Gastrocnemius medialis (tissue), 4 donors: ENCODE measurements around the gene GFOD1. TPM values are rescaled to one million over a fixed set of nuclear protein-coding genes. Genes with fewer than 3 reads are reported as not detected.
"Not testable (repeated sequence)": the region's sequence is repeated elsewhere in the genome, so short reads cannot be mapped to it uniquely, and the experiment has no call there.

ENCODE experiments used
- ATAC-seq, 2 donors: fragments of 150-250 bp; one replicate each; pipeline ENCODE4 v1.9.1; 2016
- DNase-seq, 2 donors: peaks; one replicate each; pipeline ENCODE4 v3.0.0-alpha.2; 2019
- H3K27ac ChIP-seq, 4 donors: fragments of 200-600 bp; sonication (generic); 1 replicate in 1 of 4; 2 replicates in 3 of 4; pipeline ENCODE4 v1.5.1; 2016 to 2018; ENCODE audit warnings: mild to moderate bottlenecking in 2 of 4, moderate library complexity in 1 of 4
- H3K27me3 ChIP-seq, 3 donors: fragments of 200-600 bp; sonication (generic) in 2 of 3; 1 replicate in 1 of 3; 2 replicates in 2 of 3; pipeline versions ENCODE4 v1.5.1 to v1.6.0; 2016 to 2019; ENCODE audit warnings: mild to moderate bottlenecking in 1 of 3, moderate library complexity in 1 of 3
- H3K36me3 ChIP-seq, 2 donors: fragments of 200-600 bp; sonication (generic) in 1 of 2; one replicate each; pipeline ENCODE4 v1.5.1; 2017 to 2018
- H3K4me1 ChIP-seq, 2 donors: fragments of 200-600 bp; sonication (generic) in 1 of 2; one replicate each; pipeline ENCODE4 v1.5.1; 2016 to 2017; ENCODE audit warnings: mild to moderate bottlenecking in 2 of 2
- H3K4me3 ChIP-seq, 4 donors: fragments of 200-600 bp; sonication (generic) in 3 of 4; 1 replicate in 1 of 4; 2 replicates in 3 of 4; pipeline ENCODE4 v1.5.1; 2016 to 2019; ENCODE audit warnings: mild to moderate bottlenecking in 2 of 4
- H3K9me3 ChIP-seq, 3 donors: fragments of 200-600 bp; sonication (generic) in 2 of 3; 1 replicate in 1 of 3; 2 replicates in 2 of 3; pipeline ENCODE4 v1.5.1; 2016 to 2019
- CTCF ChIP-seq, 5 experiments: fragments of 450-650 bp in 3 of 5; fragments of 200-600 bp in 2 of 5; sonication (generic) in 2 of 5; IDR thresholded peaks in 4 of 5; conservative IDR thresholded peaks in 1 of 5; 1 replicate in 4 of 5; 2 replicates in 1 of 5; pipeline ENCODE4 v1.5.1; 2016 to 2019; ENCODE audit warnings: antibody characterized with exemption in 5 of 5, mild to moderate bottlenecking in 3 of 5, moderate library complexity in 3 of 5
- POLR2A ChIP-seq, 2 donors: fragments of 450-650 bp; IDR thresholded peaks; one replicate each; pipeline ENCODE4 v1.6.1; 2017; ENCODE audit warnings: antibody characterized with exemption in 2 of 2, mild to moderate bottlenecking in 2 of 2, moderate library complexity in 2 of 2
- in situ Hi-C, 4 donors: fragments of 200-750 bp; cut with MboI; loops; one replicate each; pipeline versions ENCODE4 v1.15.0 to v1.8.0; 2017; ENCODE audit warnings: low sequenced_read_pairs in 4 of 4
- intact Hi-C: fragments of 100-400 bp; cut with DNase I; formaldehyde crosslinking; loops from one replicate; pipeline ENCODE4 v1.15.1; 2023; ENCODE audit warnings: low total_unique reads
- total RNA-seq, 4 donors: library from RNA; depleted of rRNA; stranded (reverse); fragments of >200 nt; gene quantifications; one replicate each; pipeline versions ENCODE4 v1.1.0 to v1.2.3, GENCODE V29; 2016

Gene GFOD1
- total RNA-seq, 4 donors from 2014 or later: 9.0 to 31.8 (median 16.9) TPM

GRCh38 chr6:13327691-13328075 is 159.7 kb downstream of the GFOD1 start:
- Histone ChIP-seq H3K36me3 (peaks cover 0 to 5% of the 10 kb centered on the region in 2 donors), H3K4me3 (peak overlapping the region; percentile 89 to 98 (median 94)), H3K9me3 (no peaks in the 10 kb centered on the region), H3K27ac (peak overlapping the region; percentile 90 to 97 (median 96)), H3K27me3 (no peaks in the 10 kb centered on the region), H3K4me1 (peaks cover 13 to 19% of the 10 kb centered on the region in 2 donors)
- no peak for TF ChIP-seq CTCF (IDR thresholded peaks at IDR 0.05 in 4 of 5, conservative IDR thresholded peaks at IDR 0.05 in 1 of 5)
- no peak for TF ChIP-seq POLR2A (IDR thresholded peaks at IDR 0.05)
- ATAC-seq (no peak), DNase-seq (no peak)
- intact Hi-C loops (loop anchor here (1.0 to 5.0 kb wide), 3 partner anchors 247 to 485 kb away; partner anchors contain the start of genes MCUR1, NOL7 and SIRT5), in situ Hi-C loops (loop anchor here in 2 of 4 donors (10.0 to 25.0 kb wide), 3 partner anchors 413 to 735 kb away; no protein-coding TSS in a partner anchor)

GRCh38 chr6:13326031-13326586 is 161.3 kb downstream of the GFOD1 start:
- Histone ChIP-seq H3K4me1 (peaks cover 13 to 19% of the 10 kb centered on the region in 2 donors), H3K36me3 (peaks cover 0 to 10% of the 10 kb centered on the region in 2 donors)
- in situ Hi-C loops: loop anchor here in 2 of 4 donors (10.0 to 25.0 kb wide), 3 partner anchors 411 to 736 kb away; no protein-coding TSS in a partner anchor
- H3K4me3 ChIP-seq, H3K9me3 ChIP-seq, H3K27me3 ChIP-seq, DNase-seq, H3K27ac ChIP-seq, ATAC-seq: not testable (repeated sequence)
- intact Hi-C loops: loop anchor here (5.0 kb wide), 1 partner anchor 486 kb away; the partner anchor contains the start of gene MCUR1

- no peak for ATAC-seq
- peaks cover 6 to 63% of the 10 kb centered on the region in 2 donors for H3K36me3 ChIP-seq
- TF ChIP-seq POLR2A (IDR thresholded peaks at IDR 0.05): no peak
- TF ChIP-seq CTCF (IDR thresholded peaks at IDR 0.05 in 4 of 5, conservative IDR thresholded peaks at IDR 0.05 in 1 of 5): no peak
- no peaks in the 10 kb centered on the region for H3K27me3 ChIP-seq
- no peaks in the 10 kb centered on the region for H3K4me1 ChIP-seq
- DNase-seq: no peak
- in situ Hi-C loops: loop anchor here in 1 of 4 donors (10.0 kb wide), 1 partner anchor 405 kb away; no protein-coding TSS in a partner anchor
- intact Hi-C loops: no loop called here
- H3K9me3 ChIP-seq: no peaks in the 10 kb centered on the region
- H3K4me3 ChIP-seq: no peak overlapping the region
- H3K27ac ChIP-seq: no peak overlapping the region
Measured at GRCh38 chr6:13319891-13320564, 167.4 kb downstream of the GFOD1 start.

- ATAC-seq: peak in 1 of 2 donors; percentile 90
- intact Hi-C loops (no loop called here), in situ Hi-C loops (no loop called here)
- H3K27me3 ChIP-seq: no peaks in the 10 kb centered on the region
- no peaks in the 10 kb centered on the region for H3K4me1 ChIP-seq
- H3K4me3 ChIP-seq: no peak overlapping the region
- H3K9me3 ChIP-seq: no peaks in the 10 kb centered on the region
- H3K27ac ChIP-seq: peak overlapping the region in 1 of 4 donors; percentile 10
- no peak for TF ChIP-seq POLR2A (IDR thresholded peaks at IDR 0.05)
- peak in 1 of 2 donors; percentile 24 for DNase-seq
- H3K36me3 ChIP-seq: peaks cover 6 to 70% of the 10 kb centered on the region in 2 donors
Measured at GRCh38 chr6:13318821-13319220, 168.6 kb downstream of the GFOD1 start.

- peaks cover 6 to 63% of the 10 kb centered on the region in 2 donors for H3K36me3 ChIP-seq
- no peak for DNase-seq
- no peaks in the 10 kb centered on the region for H3K9me3 ChIP-seq
- no peaks in the 10 kb centered on the region for H3K27me3 ChIP-seq
- TF ChIP-seq POLR2A (IDR thresholded peaks at IDR 0.05) (no peak), CTCF (IDR thresholded peaks at IDR 0.05 in 4 of 5, conservative IDR thresholded peaks at IDR 0.05 in 1 of 5) (no peak)
- no peak overlapping the region for H3K4me3 ChIP-seq
- in situ Hi-C loops: no loop called here
- H3K4me1 ChIP-seq: no peaks in the 10 kb centered on the region
- no peak for ATAC-seq
- H3K27ac ChIP-seq: no peak overlapping the region
- intact Hi-C loops: no loop called here
Measured at GRCh38 chr6:13315896-13316295, 171.5 kb downstream of the GFOD1 start.
